GM19455 (cell line): ENCODE measurements around the gene FGF11.
A peak's percentile ranks its signal among the peaks of the same experiment; 100 is the strongest.

Experiments
- ATAC-seq: cut with Tn5 transposase; IDR thresholded peaks from one replicate; pipeline ENCODE4 v1.9.1; 2021; ENCODE audit not compliant: unreplicated experiment

The FGF11 gene

GRCh38 chr17:7439462-7440112 is at the start of gene FGF11:
TSS of gene FGF11 (plus strand) at chr17:7439512. CDS start at chr17:7439621, 109 bp downstream.
- no peak for ATAC-seq

DNA sequence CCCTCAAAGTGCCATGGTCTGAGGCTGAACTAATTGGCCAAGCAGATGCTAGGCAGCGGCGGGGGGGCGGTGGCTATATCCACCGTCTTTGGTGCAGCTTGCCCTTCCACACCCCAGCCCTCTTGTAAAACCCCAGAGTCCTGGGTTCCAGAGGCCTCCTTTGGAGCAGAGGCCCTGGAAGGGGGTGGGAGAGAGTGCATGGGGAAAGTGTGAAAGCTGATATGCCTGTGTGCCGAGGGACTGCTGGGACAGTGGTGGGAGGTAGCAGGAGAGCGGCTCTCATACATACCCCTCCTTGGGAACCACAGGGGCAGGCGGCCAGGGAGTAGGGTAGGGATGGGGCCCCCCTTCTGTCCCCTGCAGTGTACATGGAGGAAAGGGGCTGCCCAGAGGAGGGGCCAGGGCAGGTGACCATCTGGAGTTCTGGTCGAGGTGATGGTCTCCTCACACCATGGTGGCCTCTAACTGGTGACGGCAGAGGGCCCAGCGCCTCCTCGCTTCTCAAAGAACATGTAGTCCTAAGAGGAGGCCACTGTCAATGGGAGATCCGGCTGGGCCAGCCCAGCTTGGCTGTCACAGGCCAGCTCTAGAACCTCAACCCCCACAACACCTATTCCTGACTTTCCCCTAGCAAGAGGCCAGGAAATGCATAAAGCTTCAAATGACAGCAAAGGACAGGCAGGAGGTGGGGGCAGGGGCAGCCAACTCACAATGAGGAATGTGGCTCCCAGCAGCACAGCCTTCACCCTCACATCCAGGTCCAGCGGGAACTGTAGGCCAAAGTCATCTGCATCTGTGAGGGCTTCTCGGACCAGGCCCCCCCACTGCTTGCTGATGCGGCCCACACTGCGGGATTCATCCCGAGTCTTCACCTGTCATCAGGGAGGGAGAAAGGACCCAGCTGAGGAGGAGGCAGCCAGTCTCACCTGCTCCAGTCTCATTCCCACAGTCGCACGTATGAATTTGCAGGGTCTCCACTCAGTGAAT is 49.1 kb upstream of the FGF11 start:
- ATAC-seq: no peak

GRCh38 chr17:7391307-7391706 is 48.0 kb upstream of the FGF11 start:
- ATAC-seq: no peak

GRCh38 chr17:7392696-7393612 is 46.4 kb upstream of the FGF11 start:
- ATAC-seq: no peak

DNA sequence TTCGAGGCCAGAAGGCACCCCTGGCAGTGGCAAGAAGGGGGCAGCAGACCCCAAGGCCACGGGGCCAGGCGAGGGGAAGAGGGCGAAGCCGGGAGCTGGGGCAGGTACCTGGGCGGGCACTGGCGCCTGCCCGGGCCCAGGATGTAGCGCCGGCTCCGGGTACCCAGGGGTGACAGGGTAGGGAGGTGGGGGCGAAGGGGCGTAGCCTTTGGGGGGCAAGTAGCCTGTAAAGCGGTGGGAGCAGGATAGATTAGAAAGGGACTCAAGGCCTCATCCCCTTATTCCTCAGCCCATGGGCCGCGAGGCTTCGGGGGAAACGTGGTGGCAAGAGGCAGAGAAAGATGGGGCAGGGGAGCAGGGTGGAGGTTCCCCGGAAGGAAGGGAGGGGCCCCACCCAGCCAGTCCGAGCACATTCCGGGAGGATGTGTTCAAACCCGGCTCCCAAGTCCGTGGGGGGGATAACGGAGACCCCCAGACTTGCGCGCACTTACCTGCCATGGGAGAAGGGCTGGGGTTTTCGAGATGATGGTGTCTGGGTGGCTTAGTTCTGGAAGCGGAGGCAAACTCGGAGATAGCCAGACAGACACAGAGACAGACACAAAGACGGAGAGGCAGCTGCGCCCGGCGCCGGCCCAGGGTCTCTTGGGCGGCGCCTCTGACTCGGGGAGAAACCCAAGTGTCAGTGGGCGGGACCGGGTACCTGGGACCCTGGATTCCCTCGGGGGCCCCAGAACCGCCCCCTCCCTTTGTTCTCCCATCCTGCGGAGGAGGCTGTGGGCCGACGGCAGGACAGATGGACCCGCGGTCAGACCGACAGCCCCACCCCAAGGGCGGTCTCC is 45.5 kb upstream of the FGF11 start:
- ATAC-seq: peak; percentile 37

DNA sequence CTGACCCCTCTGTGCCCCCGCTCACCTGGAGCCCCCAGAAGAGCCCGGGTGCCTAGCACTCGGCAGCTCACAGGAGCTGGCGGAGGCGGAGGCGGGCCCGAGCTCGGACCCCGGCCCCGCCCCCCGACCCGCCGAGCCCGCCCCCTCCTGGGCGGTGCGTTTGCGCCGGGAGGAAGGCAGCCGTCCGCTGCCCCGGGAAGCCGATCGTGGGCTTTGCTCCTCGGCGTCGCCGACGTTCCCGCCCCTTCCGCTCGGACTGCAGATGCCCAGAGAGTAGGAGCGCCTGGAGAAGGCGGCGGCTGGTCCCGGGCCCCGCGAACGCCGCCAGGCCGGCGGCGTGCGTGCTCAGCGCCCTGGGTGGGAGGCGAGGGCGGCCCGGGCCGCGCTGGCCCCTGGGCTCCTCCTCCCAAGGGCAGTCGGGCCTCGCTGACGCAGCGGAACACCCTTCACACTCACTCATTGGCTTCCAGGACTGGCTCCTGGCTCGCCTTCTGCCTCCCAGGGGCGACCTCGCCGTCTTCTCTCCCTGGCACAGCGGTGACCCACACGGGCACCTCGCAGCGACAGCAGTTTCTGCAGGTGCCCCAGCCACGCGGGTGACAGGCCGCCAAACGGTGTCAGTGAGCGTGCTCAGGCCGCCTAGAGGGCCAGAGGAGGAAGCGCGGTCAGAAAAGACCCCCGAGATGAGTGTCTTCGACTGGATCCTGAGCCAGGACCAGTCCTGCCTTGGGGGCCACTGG is 44.7 kb upstream of the FGF11 start, which contains the start of gene PLSCR3:
TSS of gene PLSCR3 (minus strand) at position 74 of the 740 bp plus-strand sequence. CDS start 415 bp downstream, outside the sequence.
- ATAC-seq: peak; percentile 74

- ATAC-seq: no peak
Observed at GRCh38 chr17:7396147-7396546, 43.2 kb upstream of the FGF11 start.

DNA sequence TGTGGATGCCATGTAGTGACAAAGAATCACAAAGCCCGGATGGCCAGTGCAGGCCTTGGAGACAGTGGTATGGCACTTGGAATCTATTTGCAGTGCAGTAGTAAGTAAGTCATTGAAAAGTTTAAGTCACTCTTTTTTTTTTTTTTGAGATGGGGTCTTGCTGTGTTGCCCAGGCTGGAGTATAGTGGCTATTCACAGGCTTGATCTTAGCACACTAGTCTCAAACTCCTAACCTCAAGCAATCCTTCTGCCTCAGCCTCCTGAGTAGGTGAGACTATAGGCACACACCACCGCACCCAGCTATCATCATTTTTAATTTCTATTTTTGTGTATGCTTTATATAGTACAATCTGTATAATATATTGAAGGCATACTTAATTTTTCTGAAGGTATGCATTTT is 40.7 kb upstream of the FGF11 start:
- no peak for ATAC-seq

DNA sequence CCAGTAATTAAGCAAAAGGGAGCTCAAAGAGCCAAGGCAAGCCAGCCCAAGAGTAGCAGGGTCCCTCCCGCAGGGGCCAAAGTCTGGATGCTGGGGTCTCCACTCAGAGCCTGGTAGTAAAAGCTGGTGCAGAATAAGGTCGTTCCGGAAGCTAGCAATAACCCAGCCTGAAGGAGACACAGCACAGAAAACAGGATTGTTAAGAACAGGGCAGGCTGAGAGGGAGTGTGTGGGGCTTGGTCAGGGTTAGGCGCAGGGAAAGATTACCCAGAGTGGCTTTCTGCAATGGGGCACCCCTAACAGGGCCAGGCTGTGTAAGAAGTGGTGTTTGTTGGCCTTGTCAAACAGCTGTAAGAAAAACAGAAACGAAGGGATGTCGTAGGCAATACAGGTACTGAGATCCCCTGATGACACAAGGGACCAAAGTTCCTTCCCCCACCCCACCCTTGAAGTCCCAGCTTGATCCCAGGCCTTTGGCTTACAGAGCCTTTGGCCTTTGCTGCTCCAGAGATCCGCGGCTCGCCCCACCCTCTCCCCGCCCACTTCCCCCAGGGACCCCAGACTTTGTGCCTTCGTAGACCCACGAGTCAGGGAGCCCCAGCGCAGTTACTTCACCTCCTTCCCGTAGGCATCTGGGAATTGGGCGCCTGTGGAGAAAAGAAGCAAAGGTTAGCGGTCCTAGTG is 36.1 kb upstream of the FGF11 start:
- ATAC-seq: no peak

DNA sequence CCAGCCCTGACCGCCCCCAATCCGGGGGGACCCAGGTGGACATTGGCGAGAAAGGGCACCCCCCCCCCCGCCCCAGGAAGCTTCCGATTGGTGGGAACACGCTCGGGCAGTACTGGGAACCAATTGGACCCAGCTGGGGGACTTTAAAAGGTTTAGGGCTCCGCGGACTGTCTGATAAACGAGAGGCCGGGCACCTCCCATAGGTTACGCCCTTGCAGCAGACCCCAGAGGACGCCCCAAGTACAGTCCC is 35.7 kb upstream of the FGF11 start:
- ATAC-seq: peak; percentile 17

- peak; percentile 93 for ATAC-seq
Observed at GRCh38 chr17:7403977-7404736, 35.2 kb upstream of the FGF11 start, which contains the start of gene TMEM256. TSS of gene TMEM256 (minus strand) at chr17:7404097. CDS start at chr17:7404084, 13 bp downstream.

GRCh38 chr17:7404737-7405349 is 34.5 kb upstream of the FGF11 start:
- ATAC-seq: no peak

GRCh38 chr17:7405350-7406234 is 33.7 kb upstream of the FGF11 start:
- no peak for ATAC-seq

DNA sequence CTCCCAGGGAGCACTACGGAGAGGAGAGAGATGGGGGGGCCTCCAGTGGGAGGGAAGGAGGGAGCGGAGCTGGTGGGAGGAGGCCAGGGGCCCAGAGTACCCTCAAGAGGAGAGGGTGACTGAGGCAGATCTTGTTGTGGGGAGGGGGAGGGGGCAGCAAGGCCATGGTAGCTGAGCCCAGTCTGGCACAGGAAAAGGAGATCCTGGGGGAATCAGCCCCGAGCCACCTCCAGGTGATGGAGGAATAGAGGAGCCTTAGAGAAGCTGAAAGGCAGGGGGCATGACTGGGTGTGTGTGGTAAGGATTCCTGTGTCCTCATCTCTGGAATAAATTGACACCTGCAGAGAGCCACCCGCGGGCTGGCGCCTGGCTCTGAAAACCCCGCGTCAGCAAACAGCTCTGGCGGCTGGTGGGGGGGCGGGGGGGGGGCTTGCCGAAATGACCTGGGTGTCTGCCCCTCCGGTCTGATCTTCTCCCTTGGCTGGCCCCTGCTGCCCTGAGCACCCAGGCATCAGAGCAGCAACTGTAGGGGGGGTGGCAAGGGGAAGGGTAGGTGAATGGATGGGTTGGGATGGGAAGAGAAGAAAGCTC is 33.0 kb upstream of the FGF11 start:
- ATAC-seq: no peak

- no peak for ATAC-seq
Observed at GRCh38 chr17:7407082-7407481, 32.2 kb upstream of the FGF11 start.

DNA sequence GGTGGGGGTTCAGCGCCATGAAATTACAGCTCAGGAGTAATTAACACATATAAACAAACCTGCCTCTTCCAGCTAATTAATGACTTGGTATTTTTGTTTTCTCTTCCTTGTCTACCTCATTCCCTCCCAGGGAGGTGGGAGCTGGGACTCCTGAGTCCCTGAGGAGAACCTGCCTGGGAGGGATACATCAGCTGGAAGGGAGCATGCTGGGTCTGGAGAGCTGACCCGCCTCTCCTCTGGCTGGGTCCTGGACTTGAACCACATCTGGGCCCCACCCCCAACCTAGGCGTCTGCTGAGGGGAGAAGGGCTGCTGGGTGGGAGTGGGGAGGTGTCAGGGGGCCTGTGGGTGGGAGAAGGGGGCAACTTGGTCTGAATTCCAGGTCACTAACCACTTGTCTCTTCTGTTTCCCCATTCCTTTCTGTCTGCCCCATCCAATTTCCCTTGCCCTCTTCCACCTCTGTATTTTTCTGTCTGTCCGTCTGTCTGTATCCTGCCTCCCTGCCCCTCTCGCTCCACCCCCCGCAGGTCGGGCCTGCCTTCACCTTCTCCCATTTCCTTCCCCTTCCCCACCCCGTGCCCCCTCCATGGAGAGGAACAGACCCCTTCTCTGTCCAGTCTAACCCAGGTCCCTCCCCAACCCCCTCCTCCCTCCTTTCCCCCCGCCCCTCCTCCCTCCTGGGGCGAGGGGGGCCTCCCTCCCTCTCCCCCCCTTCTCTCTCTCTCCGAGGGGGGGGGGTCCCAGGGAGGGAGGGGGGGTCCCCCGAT is 31.6 kb upstream of the FGF11 start, which contains the start of gene NLGN2:
TSS of gene NLGN2 (plus strand) at position 361 of the 767 bp plus-strand sequence. CDS start 411 bp downstream, outside the sequence.
- ATAC-seq: no peak
